BJ (cell line): Measurements from ENCODE around the gene CDKAL1. TPM values are rescaled to one million over a fixed set of nuclear protein-coding genes. Genes with fewer than 3 reads are reported as not detected.

Source experiments
- CTCF ChIA-PET: fragments of 350-600 bp; formaldehyde crosslinking; extraction: SDS; loops from one replicate; lab custom pipeline; 2021; ENCODE audit warnings: antibody characterized with exemption, inconsistent platforms; lab: Yijun Ruan, JAX
- POLR2A ChIA-PET: fragments of 300-600 bp; sonication (Branson Sonifier 250); formaldehyde crosslinking; extraction: SDS; loops from one replicate; lab custom pipeline; 2021; ENCODE audit warnings: antibody characterized with exemption; lab: Charles Lee
- DNase-seq: peaks from one replicate; pipeline ENCODE4 v3.0.0-alpha.2; 2011; ENCODE audit warnings: low read depth
- H3K27me3 ChIP-seq: 2 replicates; pipeline ENCODE4 v1.6.0; 2011; ENCODE audit warnings: low read length; ENCODE audit not compliant: control insufficient read depth, insufficient read depth
- H3K36me3 ChIP-seq: 2 replicates; pipeline ENCODE4 v1.5.1; 2011; ENCODE audit warnings: low read length; ENCODE audit not compliant: control insufficient read depth, insufficient read depth
- H3K4me3 ChIP-seq: 2 replicates; pipeline ENCODE4 v1.5.1; 2011; ENCODE audit warnings: low read depth, mild to moderate bottlenecking, control low read depth, low read length
- CTCF ChIP-seq: IDR thresholded peaks from 2 replicates; pipeline ENCODE4 v1.5.1; 2011; ENCODE audit warnings: low read depth, mild to moderate bottlenecking, control low read depth, inconsistent platforms, low read length, moderate library complexity; ENCODE audit not compliant: insufficient read depth
- polyA plus RNA-seq: library from polyadenylated mRNA; depleted of rRNA; stranded (reverse); fragments of >200 nt; gene quantifications from 2 replicates; pipeline ENCODE4 v1.2.3, GENCODE V29; 2011

Gene CDKAL1
- polyA plus RNA-seq, 1 experiment, result 3.8 TPM

- no peak overlapping the region for H3K4me3 ChIP-seq
- TF ChIP-seq CTCF, result no peak
- DNase-seq, result peak; percentile 82
- H3K36me3 ChIP-seq, result no peaks in the 10 kb centered on the region
- ChIA-PET CTCF (interaction anchor here (1.0 kb wide), 1 partner anchor 25 kb away, joined by 4 read pairs; no protein-coding TSS in a partner anchor), POLR2A (no interaction called here)
- no peaks in the 10 kb centered on the region for H3K27me3 ChIP-seq
Observed at GRCh38 chr6:21079468-21080048, 545.3 kb downstream of the CDKAL1 start.

GRCh38 chr6:21080221-21080620 is 546.0 kb downstream of the CDKAL1 start:
- ChIA-PET CTCF (interaction anchor here (1.0 kb wide), 1 partner anchor 25 kb away, joined by 4 read pairs; no protein-coding TSS in a partner anchor), POLR2A (no interaction called here)
- DNase-seq, result no peak
- Histone ChIP-seq H3K27me3 (no peaks in the 10 kb centered on the region), H3K36me3 (no peaks in the 10 kb centered on the region), H3K4me3 (no peak overlapping the region)
- TF ChIP-seq CTCF, result no peak

GRCh38 chr6:21082091-21082490 is 547.8 kb downstream of the CDKAL1 start:
- Histone ChIP-seq H3K36me3 (no peaks in the 10 kb centered on the region), H3K4me3 (no peak overlapping the region), H3K27me3 (no peaks in the 10 kb centered on the region)
- ChIA-PET CTCF (no interaction called here), POLR2A (no interaction called here)
- no peak for DNase-seq
- TF ChIP-seq CTCF, result no peak

- Histone ChIP-seq H3K4me3 (no peak overlapping the region), H3K27me3 (no peaks in the 10 kb centered on the region), H3K36me3 (no peaks in the 10 kb centered on the region)
- POLR2A ChIA-PET, result no interaction called here
- CTCF ChIA-PET, result no interaction called here
- DNase-seq, result no peak
- TF ChIP-seq CTCF, result no peak
Observed at GRCh38 chr6:21083708-21084107, 549.5 kb downstream of the CDKAL1 start.

- CTCF ChIA-PET, result no interaction called here
Observed at GRCh38 chr6:21084656-21085055, 550.4 kb downstream of the CDKAL1 start.

More at GRCh38 chr6:21084656-21085055, 550.4 kb downstream of the CDKAL1 start:
- DNase-seq, result no peak
- Histone ChIP-seq H3K27me3 (no peaks in the 10 kb centered on the region), H3K4me3 (no peak overlapping the region), H3K36me3 (no peaks in the 10 kb centered on the region)
- TF ChIP-seq CTCF, result no peak
- POLR2A ChIA-PET, result no interaction called here
